Measurements from ENCODE around the gene PCDHGA1.

DNA sequence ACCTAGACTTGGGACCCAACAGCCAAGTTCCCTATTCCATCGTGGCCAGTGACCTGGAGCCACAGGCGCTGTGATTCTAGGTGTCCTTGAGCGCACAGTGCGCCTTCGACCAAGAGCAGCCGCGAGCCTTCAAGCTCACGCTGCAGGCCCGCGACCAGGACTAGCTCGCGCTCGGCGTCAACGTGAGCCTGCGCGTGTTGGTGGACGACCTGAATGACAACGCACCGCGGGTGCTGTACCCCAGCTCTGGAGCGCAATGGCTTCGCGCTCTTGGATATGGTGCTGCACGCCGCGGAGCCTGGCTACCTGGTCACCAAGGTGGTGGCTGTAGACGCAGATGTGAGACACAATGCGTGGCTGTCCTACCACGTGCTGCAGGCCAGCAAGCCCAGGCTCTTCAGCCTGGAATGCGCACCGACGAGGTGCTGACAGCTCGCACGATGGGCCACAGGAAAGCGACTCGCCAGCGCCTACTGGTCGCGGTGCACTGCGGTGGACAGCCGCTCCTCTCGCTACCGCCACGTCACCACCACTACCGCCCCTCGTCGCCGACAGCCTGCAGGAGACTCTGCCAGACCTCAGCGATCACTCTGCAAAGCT, 111.4 kb downstream of the PCDHGA1 start:
- TF ChIP-seq, protein P1, sequence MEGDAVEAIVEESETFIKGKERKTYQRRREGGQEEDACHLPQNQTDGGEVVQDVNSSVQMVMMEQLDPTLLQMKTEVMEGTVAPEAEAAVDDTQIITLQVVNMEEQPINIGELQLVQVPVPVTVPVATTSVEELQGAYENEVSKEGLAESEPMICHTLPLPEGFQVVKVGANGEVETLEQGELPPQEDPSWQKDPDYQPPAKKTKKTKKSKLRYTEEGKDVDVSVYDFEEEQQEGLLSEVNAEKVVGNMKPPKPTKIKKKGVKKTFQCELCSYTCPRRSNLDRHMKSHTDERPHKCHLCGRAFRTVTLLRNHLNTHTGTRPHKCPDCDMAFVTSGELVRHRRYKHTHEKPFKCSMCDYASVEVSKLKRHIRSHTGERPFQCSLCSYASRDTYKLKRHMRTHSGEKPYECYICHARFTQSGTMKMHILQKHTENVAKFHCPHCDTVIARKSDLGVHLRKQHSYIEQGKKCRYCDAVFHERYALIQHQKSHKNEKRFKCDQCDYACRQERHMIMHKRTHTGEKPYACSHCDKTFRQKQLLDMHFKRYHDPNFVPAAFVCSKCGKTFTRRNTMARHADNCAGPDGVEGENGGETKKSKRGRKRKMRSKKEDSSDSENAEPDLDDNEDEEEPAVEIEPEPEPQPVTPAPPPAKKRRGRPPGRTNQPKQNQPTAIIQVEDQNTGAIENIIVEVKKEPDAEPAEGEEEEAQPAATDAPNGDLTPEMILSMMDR (IDR thresholded peaks at IDR 0.05): no peak
- no peak for TF ChIP-seq POLR2A (IDR thresholded peaks at IDR 0.05)
